DOHH2 (cell line): ENCODE data around the gene NKX2-3.

Source experiments
- H3F3A ChIP-seq: fragments of 200-600 bp; sonication (generic), shearing (Covaris generic); 2 replicates; pipeline ENCODE4 v1.6.0; 2016; ENCODE audit warnings: antibody characterized with exemption, mild to moderate bottlenecking; ENCODE audit not compliant: control insufficient read depth, insufficient read depth
- H3K27ac ChIP-seq: fragments of 200-600 bp; sonication (generic); 2 replicates; pipeline ENCODE4 v1.5.1; 2014; ENCODE audit warnings: low read depth, mild to moderate bottlenecking, low read length, moderate library complexity
- H3K27me3 ChIP-seq: fragments of 200-600 bp; sonication (generic); 2 replicates; pipeline ENCODE4 v1.6.1; 2014; ENCODE audit warnings: mild to moderate bottlenecking, low read length, mixed read lengths; ENCODE audit not compliant: control insufficient read depth
- H3K36me3 ChIP-seq: fragments of 200-600 bp; sonication (generic); 2 replicates; pipeline ENCODE4 v1.6.1; 2014; ENCODE audit warnings: mild to moderate bottlenecking, low read length, moderate library complexity, mixed read lengths; ENCODE audit not compliant: control insufficient read depth
- H3K4me1 ChIP-seq: fragments of 200-600 bp; sonication (generic); 2 replicates; pipeline ENCODE4 v1.6.1; 2014; ENCODE audit warnings: mild to moderate bottlenecking, low read length, mixed read lengths; ENCODE audit not compliant: control insufficient read depth
- H3K4me2 ChIP-seq: fragments of 200-600 bp; sonication (generic); 2 replicates; pipeline ENCODE4 v1.6.0; 2014; ENCODE audit warnings: mild to moderate bottlenecking, low read length, moderate library complexity
- H3K4me3 ChIP-seq: fragments of 200-600 bp; sonication (generic); 2 replicates; pipeline ENCODE4 v1.5.1; 2014; ENCODE audit warnings: mild to moderate bottlenecking, low read length, mixed read lengths
- H3K79me2 ChIP-seq: fragments of 200-600 bp; sonication (generic); 2 replicates; pipeline ENCODE4 v1.6.1; 2014; ENCODE audit warnings: mild to moderate bottlenecking, low read length, mixed read lengths; ENCODE audit not compliant: control insufficient read depth
- H3K9me2 ChIP-seq: fragments of 200-600 bp; sonication (generic); replicated peaks from 2 replicates; pipeline ENCODE4 v1.6.1; 2014; ENCODE audit warnings: mild to moderate bottlenecking, low read length, mixed read lengths; ENCODE audit not compliant: control insufficient read depth
- H3K9me3 ChIP-seq: fragments of 200-600 bp; sonication (generic); 2 replicates; pipeline ENCODE4 v1.6.1; 2014; ENCODE audit warnings: antibody characterized with exemption, low read length, mixed read lengths; ENCODE audit not compliant: control insufficient read depth, insufficient read depth
- H4K20me1 ChIP-seq: fragments of 200-600 bp; sonication (generic); 2 replicates; pipeline ENCODE4 v1.6.0; 2014; ENCODE audit warnings: low read depth, mild to moderate bottlenecking, antibody characterized with exemption, low read length, moderate library complexity; ENCODE audit not compliant: control insufficient read depth, insufficient read depth
- CTCF ChIP-seq: fragments of 200-600 bp; sonication (generic); IDR thresholded peaks from one replicate; pipeline ENCODE4 v1.5.1; 2014; ENCODE audit warnings: antibody characterized with exemption, mild to moderate bottlenecking, low read depth, low read length; ENCODE audit not compliant: poor library complexity, severe bottlenecking
- EZH2phosphoT487 ChIP-seq: fragments of 200-600 bp; sonication (generic); IDR thresholded peaks from 2 replicates; pipeline ENCODE4 v1.6.1; 2017; ENCODE audit warnings: borderline replicate concordance, mild to moderate bottlenecking, antibody characterized with exemption, low read length, moderate library complexity, mixed read lengths

NKX2-3 gene

GRCh38 chr10:99540306-99540656 lies 7.5 kb downstream of the NKX2-3 start:
- H3K27me3 ChIP-seq: peaks cover 56% of the 10 kb centered on the region
- no peaks in the 10 kb centered on the region for H4K20me1 ChIP-seq
- H3F3A ChIP-seq: no peaks in the 10 kb centered on the region
- no peaks in the 10 kb centered on the region for H3K36me3 ChIP-seq
- H3K4me1 ChIP-seq: no peaks in the 10 kb centered on the region
- H3K4me3 ChIP-seq: no peak overlapping the region
- H3K9me3 ChIP-seq: no peaks in the 10 kb centered on the region
- H3K4me2 ChIP-seq: no peak overlapping the region
- H3K9me2 ChIP-seq: no peaks in the 10 kb centered on the region
- no peak overlapping the region for H3K27ac ChIP-seq
- no peak for TF ChIP-seq CTCF
- no peak for TF ChIP-seq EZH2phosphoT487
- no peaks in the 10 kb centered on the region for H3K79me2 ChIP-seq

- no peak for TF ChIP-seq CTCF
- TF ChIP-seq EZH2phosphoT487: no peak
- no peaks in the 10 kb centered on the region for H3K36me3 ChIP-seq
- H3K27ac ChIP-seq: no peak overlapping the region
- H3K79me2 ChIP-seq: no peaks in the 10 kb centered on the region
- no peaks in the 10 kb centered on the region for H3F3A ChIP-seq
- H3K27me3 ChIP-seq: peaks cover 56% of the 10 kb centered on the region
- H3K9me3 ChIP-seq: no peaks in the 10 kb centered on the region
- no peak overlapping the region for H3K4me3 ChIP-seq
- no peaks in the 10 kb centered on the region for H4K20me1 ChIP-seq
- H3K4me1 ChIP-seq: no peaks in the 10 kb centered on the region
- no peak overlapping the region for H3K4me2 ChIP-seq
- no peaks in the 10 kb centered on the region for H3K9me2 ChIP-seq
Measured at GRCh38 chr10:99540657-99541531, 8.2 kb downstream of the NKX2-3 start.

- no peaks in the 10 kb centered on the region for H3K79me2 ChIP-seq
- H3K36me3 ChIP-seq: no peaks in the 10 kb centered on the region
- no peak overlapping the region for H3K4me3 ChIP-seq
- TF ChIP-seq EZH2phosphoT487: no peak
- TF ChIP-seq CTCF: no peak
- H3K9me3 ChIP-seq: no peaks in the 10 kb centered on the region
- no peaks in the 10 kb centered on the region for H3K4me1 ChIP-seq
- H3K27ac ChIP-seq: no peak overlapping the region
- no peaks in the 10 kb centered on the region for H3K9me2 ChIP-seq
- H3K27me3 ChIP-seq: peaks cover 54% of the 10 kb centered on the region
- H3K4me2 ChIP-seq: no peak overlapping the region
- H3F3A ChIP-seq: no peaks in the 10 kb centered on the region
- no peaks in the 10 kb centered on the region for H4K20me1 ChIP-seq
Measured at GRCh38 chr10:99544322-99544721, 11.6 kb downstream of the NKX2-3 start.
